WERI-Rb-1 (cell line): ENCODE measurements around the gene APOBEC4.

Experiments used
- DNase-seq: peaks from one replicate; pipeline ENCODE4 v3.0.0-alpha.2; 2020
- H3K27ac ChIP-seq: fragments of 250-450 bp; sonication (Bioruptor Pico); 2 replicates; pipeline ENCODE4 v1.5.1; 2020; ENCODE audit warnings: mild to moderate bottlenecking, moderate library complexity
- H3K27me3 ChIP-seq: fragments of 250-450 bp; sonication (Bioruptor Pico); 2 replicates; pipeline ENCODE4 v1.5.1; 2021; ENCODE audit warnings: mild to moderate bottlenecking, low read depth, moderate library complexity; ENCODE audit not compliant: insufficient read depth, severe bottlenecking
- H3K36me3 ChIP-seq: fragments of 250-450 bp; sonication (Bioruptor Pico); 2 replicates; pipeline ENCODE4 v1.5.1; 2020; ENCODE audit warnings: mild to moderate bottlenecking, moderate library complexity
- H3K4me3 ChIP-seq: 2 replicates; pipeline ENCODE4 v1.5.1; 2011; ENCODE audit warnings: low read depth, mild to moderate bottlenecking, control low read depth, low read length
- H3K9me3 ChIP-seq: fragments of 250-450 bp; sonication (Bioruptor Pico); 2 replicates; pipeline ENCODE4 v1.5.1; 2021; ENCODE audit warnings: mild to moderate bottlenecking, moderate library complexity; ENCODE audit not compliant: severe bottlenecking
- TF ChIP-seq, protein P1 (sequence below): IDR thresholded peaks from 2 replicates; pipeline ENCODE4 v1.5.1; 2011; ENCODE audit warnings: low read depth, mild to moderate bottlenecking, control low read depth, inconsistent platforms, low read length

Gene APOBEC4

DNA sequence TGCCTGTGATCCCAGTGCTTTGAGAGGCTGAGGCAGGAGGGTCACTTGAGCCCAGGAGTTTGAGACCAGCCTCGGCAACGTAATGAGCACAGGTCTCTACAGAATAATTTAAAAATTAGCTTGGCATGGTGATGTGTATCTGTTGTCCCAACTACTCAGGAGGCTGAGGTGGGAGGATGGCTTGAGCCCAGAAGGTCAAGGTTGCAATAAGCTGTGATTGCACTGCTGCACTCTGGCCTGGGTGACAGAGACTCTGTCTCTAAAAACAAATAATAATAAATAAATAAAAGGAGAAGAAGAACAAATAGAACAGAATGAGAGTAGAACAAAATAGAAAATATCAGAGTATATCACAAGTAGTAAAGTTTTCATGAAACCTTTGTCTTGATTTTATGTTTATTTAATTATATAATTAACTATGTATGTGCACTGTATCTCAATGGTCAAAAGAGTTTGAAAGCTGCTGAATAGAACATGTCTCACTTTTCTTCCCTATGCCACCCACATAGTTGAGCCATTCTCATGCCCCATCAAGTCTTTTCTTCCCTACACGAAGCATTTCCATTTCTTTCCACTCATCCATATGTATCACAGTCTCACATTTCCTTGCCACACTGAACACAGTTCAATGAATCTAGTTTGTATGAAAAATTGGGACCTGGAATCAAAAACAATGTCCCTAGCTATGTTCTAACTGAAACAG lies 22.9 kb upstream of the APOBEC4 start:
- peaks cover 3% of the 10 kb centered on the region for H3K9me3 ChIP-seq
- H3K36me3 ChIP-seq: no peaks in the 10 kb centered on the region
- no peak overlapping the region for H3K27ac ChIP-seq
- TF ChIP-seq, protein P1, sequence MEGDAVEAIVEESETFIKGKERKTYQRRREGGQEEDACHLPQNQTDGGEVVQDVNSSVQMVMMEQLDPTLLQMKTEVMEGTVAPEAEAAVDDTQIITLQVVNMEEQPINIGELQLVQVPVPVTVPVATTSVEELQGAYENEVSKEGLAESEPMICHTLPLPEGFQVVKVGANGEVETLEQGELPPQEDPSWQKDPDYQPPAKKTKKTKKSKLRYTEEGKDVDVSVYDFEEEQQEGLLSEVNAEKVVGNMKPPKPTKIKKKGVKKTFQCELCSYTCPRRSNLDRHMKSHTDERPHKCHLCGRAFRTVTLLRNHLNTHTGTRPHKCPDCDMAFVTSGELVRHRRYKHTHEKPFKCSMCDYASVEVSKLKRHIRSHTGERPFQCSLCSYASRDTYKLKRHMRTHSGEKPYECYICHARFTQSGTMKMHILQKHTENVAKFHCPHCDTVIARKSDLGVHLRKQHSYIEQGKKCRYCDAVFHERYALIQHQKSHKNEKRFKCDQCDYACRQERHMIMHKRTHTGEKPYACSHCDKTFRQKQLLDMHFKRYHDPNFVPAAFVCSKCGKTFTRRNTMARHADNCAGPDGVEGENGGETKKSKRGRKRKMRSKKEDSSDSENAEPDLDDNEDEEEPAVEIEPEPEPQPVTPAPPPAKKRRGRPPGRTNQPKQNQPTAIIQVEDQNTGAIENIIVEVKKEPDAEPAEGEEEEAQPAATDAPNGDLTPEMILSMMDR: no peak
- no peaks in the 10 kb centered on the region for H3K27me3 ChIP-seq
- H3K4me3 ChIP-seq: no peak overlapping the region
- no peak for DNase-seq

DNA sequence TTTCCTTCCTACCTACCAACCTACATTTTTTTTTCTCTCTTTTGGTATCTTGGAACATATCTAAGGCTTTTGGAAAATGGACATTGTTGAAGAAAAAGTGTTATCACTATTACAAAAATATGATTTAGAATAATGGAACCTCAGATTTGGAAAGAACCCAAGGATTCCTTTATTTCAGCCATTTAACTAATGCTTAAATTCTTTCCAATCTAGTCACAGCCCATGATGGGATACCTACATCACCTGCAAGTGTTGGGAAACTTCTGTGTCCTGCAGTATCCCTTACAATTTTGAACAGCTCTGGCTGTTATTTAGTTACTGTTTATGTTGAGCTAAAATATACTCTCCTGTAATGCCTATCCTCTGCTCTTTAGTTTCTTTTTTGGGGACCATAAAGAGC lies 22.3 kb upstream of the APOBEC4 start:
- Histone ChIP-seq H3K9me3 (peaks cover 3% of the 10 kb centered on the region), H3K27me3 (no peaks in the 10 kb centered on the region)
- TF ChIP-seq, protein P1: no peak

DNA sequence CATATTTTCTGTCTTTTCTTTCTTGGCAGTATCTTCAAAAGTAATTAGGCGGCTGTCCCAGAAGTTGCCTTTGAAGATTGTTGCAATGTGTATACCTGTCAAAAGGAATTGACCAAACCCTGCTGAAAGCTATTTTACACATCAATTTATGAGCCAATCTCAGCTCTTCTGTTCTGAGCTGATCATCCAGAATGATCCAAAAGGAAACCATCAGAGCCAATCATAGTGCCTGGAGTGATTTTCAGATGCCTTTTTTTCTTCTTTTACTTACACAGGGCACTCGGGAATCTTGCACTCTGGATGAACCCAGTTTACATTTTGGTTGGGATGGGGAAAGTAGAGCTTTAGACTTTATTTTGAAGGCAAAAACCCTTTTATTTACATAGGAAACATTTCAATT lies 21.8 kb upstream of the APOBEC4 start:
- DNase-seq: no peak
- TF ChIP-seq, protein P1: no peak
- Histone ChIP-seq H3K9me3 (peaks cover 3% of the 10 kb centered on the region), H3K36me3 (no peaks in the 10 kb centered on the region), H3K27ac (no peak overlapping the region), H3K4me3 (no peak overlapping the region), H3K27me3 (no peaks in the 10 kb centered on the region)

More for the DNA sequence above, 22.3 kb upstream of the APOBEC4 start:
- no peak for DNase-seq
- Histone ChIP-seq H3K27ac (no peak overlapping the region), H3K4me3 (no peak overlapping the region), H3K36me3 (no peaks in the 10 kb centered on the region)

DNA sequence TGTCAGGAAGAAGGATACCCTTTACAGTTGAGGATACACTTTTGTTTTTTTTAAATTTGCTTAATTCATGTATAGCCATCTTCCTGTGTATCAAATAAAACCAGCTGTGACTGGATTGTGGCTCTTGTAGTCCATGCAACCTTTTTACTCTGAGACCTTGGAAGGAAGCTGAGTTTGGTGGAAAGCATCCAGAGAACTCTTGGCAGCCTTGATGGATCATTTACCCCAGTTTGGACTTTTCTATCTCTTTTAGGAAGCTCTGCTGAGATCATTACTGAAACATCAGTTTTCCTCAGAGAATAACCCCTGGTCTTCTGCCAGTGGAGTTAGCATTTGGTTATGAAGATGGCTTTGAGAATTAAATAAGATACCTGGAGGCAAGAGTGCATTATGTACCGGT lies 21.2 kb upstream of the APOBEC4 start:
- Histone ChIP-seq H3K27me3 (no peaks in the 10 kb centered on the region), H3K27ac (no peak overlapping the region), H3K36me3 (no peaks in the 10 kb centered on the region), H3K9me3 (no peaks in the 10 kb centered on the region), H3K4me3 (no peak overlapping the region)
- TF ChIP-seq, protein P1: no peak
- DNase-seq: no peak

DNA sequence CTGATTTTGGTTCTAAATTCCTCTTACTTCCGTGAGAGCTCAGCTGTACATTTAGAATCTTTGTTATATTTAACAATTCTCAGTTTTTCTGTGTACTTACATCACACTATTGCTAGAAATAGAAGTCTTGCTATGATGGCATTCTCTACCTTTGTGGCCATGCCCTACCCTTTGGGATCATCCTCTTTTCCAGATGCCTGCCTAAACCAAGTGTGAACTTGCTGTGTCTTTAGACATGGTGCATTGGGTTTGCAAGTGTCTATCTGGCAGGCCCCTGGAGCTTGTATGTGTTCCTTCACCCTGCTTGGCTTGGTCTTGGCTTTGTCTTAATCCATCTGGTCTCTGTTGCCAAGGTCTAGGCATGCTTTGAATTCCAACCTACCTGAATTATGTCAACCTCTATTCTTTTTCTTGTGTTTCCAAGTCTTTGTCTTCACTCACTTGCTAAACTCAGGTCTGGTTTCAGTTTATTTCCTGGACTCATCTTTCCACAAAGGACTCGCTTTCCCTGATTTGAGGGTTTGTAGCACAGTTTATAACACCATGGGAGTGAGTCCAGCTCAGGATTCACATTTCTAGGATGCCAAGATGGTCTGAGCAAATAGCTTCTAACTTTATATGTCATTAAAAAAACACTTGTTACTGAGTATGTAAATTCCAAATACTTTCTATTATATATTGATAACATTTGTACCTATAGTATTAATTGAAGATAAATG lies 20.6 kb upstream of the APOBEC4 start:
- Histone ChIP-seq H3K9me3 (no peaks in the 10 kb centered on the region), H3K36me3 (no peaks in the 10 kb centered on the region), H3K27ac (no peak overlapping the region), H3K4me3 (no peak overlapping the region), H3K27me3 (no peaks in the 10 kb centered on the region)
- TF ChIP-seq, protein P1: no peak
- no peak for DNase-seq
